ENCODE measurements around the gene TSGA10IP. TPM values are rescaled to one million over a fixed set of nuclear protein-coding genes. Genes with fewer than 3 reads are reported as not detected.
A peak's percentile ranks its signal among the peaks of the same experiment; 100 is the strongest.

The TSGA10IP gene
- total RNA-seq, 6 donors from 2014 or later = 0.17 to 0.92 TPM; not detected in 4

DNA sequence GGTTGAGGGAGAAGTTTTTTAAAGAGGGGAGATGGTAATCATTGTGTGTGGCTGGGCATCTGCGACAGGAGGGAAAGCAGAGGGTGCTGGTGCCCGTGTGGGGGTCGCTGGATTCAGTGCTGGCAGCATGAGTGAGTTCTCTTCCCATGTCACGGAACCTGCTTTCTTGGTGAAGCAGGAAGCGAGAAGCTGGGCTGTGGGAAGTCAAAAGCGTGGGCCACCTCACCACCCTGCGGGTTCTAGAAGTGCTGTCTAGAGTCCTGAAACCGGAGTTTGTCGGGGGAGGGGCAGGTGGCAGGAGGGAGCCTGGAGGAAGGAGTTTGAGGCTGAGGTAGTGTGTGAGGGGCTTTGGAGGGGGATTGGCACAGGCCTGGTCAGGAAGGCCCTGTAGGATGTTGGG, 30.5 kb downstream of the TSGA10IP start:
- 91 to 95% methylated on average over 9 of the region's 9 CpGs for WGBS, 2 donors
- H3K9me3 ChIP-seq = no peaks in the 10 kb centered on the region
- DNase-seq (no peak), ATAC-seq (ENCODE audit: low FRiP score in 2 of 2) (no peak)
- no peak overlapping the region for H3K27ac ChIP-seq
- H3K36me3 ChIP-seq = peaks cover 11 to 60% (median 47%) of the 10 kb centered on the region in 4 donors
- no peaks in the 10 kb centered on the region for H3K4me1 ChIP-seq
- no peak overlapping the region for H3K4me3 ChIP-seq
- TF ChIP-seq POLR2A (IDR thresholded peaks at IDR 0.05) (no peak), POLR2AphosphoS5 (IDR thresholded peaks at IDR 0.05) (no peak), EP300 (IDR thresholded peaks at IDR 0.05) (no peak)
- TF ChIP-seq, protein P1, sequence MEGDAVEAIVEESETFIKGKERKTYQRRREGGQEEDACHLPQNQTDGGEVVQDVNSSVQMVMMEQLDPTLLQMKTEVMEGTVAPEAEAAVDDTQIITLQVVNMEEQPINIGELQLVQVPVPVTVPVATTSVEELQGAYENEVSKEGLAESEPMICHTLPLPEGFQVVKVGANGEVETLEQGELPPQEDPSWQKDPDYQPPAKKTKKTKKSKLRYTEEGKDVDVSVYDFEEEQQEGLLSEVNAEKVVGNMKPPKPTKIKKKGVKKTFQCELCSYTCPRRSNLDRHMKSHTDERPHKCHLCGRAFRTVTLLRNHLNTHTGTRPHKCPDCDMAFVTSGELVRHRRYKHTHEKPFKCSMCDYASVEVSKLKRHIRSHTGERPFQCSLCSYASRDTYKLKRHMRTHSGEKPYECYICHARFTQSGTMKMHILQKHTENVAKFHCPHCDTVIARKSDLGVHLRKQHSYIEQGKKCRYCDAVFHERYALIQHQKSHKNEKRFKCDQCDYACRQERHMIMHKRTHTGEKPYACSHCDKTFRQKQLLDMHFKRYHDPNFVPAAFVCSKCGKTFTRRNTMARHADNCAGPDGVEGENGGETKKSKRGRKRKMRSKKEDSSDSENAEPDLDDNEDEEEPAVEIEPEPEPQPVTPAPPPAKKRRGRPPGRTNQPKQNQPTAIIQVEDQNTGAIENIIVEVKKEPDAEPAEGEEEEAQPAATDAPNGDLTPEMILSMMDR (IDR thresholded peaks at IDR 0.05) = no peak
- no peaks in the 10 kb centered on the region for H3K27me3 ChIP-seq

DNA sequence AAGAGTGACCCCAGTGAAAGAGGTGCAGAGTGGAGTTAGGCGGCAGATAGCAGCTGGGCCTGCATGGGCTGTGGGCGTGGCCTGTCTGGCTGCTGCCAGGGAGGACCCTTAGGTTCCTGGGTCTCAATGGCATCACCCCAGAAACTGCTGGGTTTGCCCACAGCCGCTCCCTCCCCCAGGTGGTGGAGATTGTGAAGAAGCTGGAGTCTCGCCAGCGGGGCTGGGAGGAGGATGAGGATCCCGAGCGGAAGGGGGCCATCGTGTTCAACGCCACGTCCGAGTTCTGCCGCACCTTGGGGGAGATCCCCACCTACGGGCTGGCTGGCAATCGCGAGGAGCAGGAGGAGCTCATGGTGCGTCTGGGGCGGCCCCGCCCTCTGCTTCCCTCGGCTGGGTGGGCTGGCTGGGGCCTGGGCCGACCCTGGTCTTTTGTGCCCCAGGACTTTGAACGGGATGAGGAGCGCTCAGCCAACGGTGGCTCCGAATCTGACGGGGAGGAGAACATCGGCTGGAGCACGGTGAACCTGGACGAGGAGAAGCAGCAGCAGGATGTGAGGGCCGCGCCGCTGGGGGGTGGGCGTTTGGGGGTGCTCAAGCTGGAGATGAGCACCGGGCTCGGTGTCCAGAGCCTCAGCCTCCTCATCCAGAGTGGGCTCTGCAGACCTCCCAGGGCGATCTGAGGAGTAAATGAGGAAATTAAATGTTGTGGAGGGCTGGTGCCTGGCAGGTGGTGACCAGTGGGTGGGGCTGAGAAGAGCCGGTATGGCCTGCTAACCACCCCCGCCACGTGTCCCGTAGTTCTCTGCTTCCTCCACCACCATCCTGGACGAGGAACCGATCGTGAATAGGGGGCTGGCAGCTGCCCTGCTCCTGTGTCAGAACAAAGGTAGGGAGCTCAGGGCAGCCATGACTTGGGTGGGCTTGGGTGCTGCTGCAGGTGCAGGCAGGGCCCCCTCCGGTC, 31.2 kb downstream of the TSGA10IP start:
- 83 to 88% methylated on average over 36 to 42 of the region's 43 CpGs for WGBS, 2 donors
- peak in 1 of 2 donors; percentile 74 for DNase-seq

GRCh38 chr11:65977621-65978390, 32.5 kb downstream of the TSGA10IP start:
- Histone ChIP-seq H3K4me1 (no peaks in the 10 kb centered on the region), H3K36me3 (peaks cover 11 to 51% (median 42%) of the 10 kb centered on the region in 4 donors), H3K4me3 (no peak overlapping the region), H3K27me3 (no peaks in the 10 kb centered on the region), H3K9me3 (no peaks in the 10 kb centered on the region), H3K27ac (no peak overlapping the region)
- DNase-seq (peak in 1 of 2 donors; percentile 78), ATAC-seq (ENCODE audit: low FRiP score in 2 of 2) (no peak)
- whole genome bisulfite sequencing, 2 donors = 91 to 95% methylated on average over 24 to 28 of the region's 29 CpGs
- TF ChIP-seq POLR2A (IDR thresholded peaks at IDR 0.05) = no peak
- TF ChIP-seq EP300 (IDR thresholded peaks at IDR 0.05) = no peak
- no peak for TF ChIP-seq POLR2AphosphoS5 (IDR thresholded peaks at IDR 0.05)
- TF ChIP-seq, protein P1 (IDR thresholded peaks at IDR 0.05) = no peak

More for the DNA sequence above, 31.2 kb downstream of the TSGA10IP start:
- H3K27me3 ChIP-seq = no peaks in the 10 kb centered on the region
- H3K9me3 ChIP-seq = no peaks in the 10 kb centered on the region
- no peaks in the 10 kb centered on the region for H3K4me1 ChIP-seq
- TF ChIP-seq POLR2AphosphoS5 (IDR thresholded peaks at IDR 0.05) (no peak), EP300 (IDR thresholded peaks at IDR 0.05) (no peak)
- TF ChIP-seq, protein P1 (IDR thresholded peaks at IDR 0.05) = no peak
- H3K27ac ChIP-seq = no peak overlapping the region
- peaks cover 11 to 60% (median 47%) of the 10 kb centered on the region in 4 donors for H3K36me3 ChIP-seq
- ATAC-seq (ENCODE audit: low FRiP score in 2 of 2) = no peak
- H3K4me3 ChIP-seq = no peak overlapping the region

- ATAC-seq (ENCODE audit: low FRiP score in 2 of 2) (no peak), DNase-seq (peak in 1 of 2 donors; percentile 72)
- Histone ChIP-seq H3K4me1 (no peaks in the 10 kb centered on the region), H3K9me3 (no peaks in the 10 kb centered on the region), H3K27ac (no peak overlapping the region), H3K27me3 (no peaks in the 10 kb centered on the region), H3K36me3 (peaks cover 11 to 45% (median 38%) of the 10 kb centered on the region in 4 donors), H3K4me3 (no peak overlapping the region)
- WGBS, 2 donors = 93 to 97% methylated on average over 34 of the region's 34 CpGs
- TF ChIP-seq, protein P1 (IDR thresholded peaks at IDR 0.05) = no peak
- TF ChIP-seq POLR2AphosphoS5 (IDR thresholded peaks at IDR 0.05) (no peak), EP300 (IDR thresholded peaks at IDR 0.05) (no peak), POLR2A (IDR thresholded peaks at IDR 0.05) (no peak)
Observed at GRCh38 chr11:65978391-65979238, 33.3 kb downstream of the TSGA10IP start.

Measured in upper lobe of left lung (tissue), 6 donors.